ENCODE results near the gene CENPVL1.
"Not testable (repeated sequence)": the region's sequence is repeated elsewhere in the genome, so short reads cannot be mapped to it uniquely, and the experiment has no call there.

The CENPVL1 gene

GRCh38 chrX:51710277-51711164, at the start of gene CENPVL1:
Gene CENPVL1 (plus strand): TSS chrX:51710512. CDS start chrX:51710512, 0 bp downstream.
- not testable (repeated sequence) for DNase-seq (ENCODE audit: extremely low read depth in 1 of 2, low read depth in 1 of 2)

GRCh38 chrX:51665981-51666380, 44.3 kb upstream of the CENPVL1 start:
- DNase-seq (ENCODE audit: extremely low read depth in 1 of 2, low read depth in 1 of 2): no peak

GRCh38 chrX:51679689-51680433, 30.5 kb upstream of the CENPVL1 start:
- not testable (repeated sequence) for DNase-seq (ENCODE audit: extremely low read depth in 1 of 2, low read depth in 1 of 2)

- DNase-seq (ENCODE audit: extremely low read depth in 1 of 2, low read depth in 1 of 2): not testable (repeated sequence)
Observed at GRCh38 chrX:51681808-51682719, 28.2 kb upstream of the CENPVL1 start.

GRCh38 chrX:51682720-51683062, 27.6 kb upstream of the CENPVL1 start, which contains the start of gene CENPVL2:
Gene CENPVL2 (minus strand): TSS chrX:51682831. CDS start chrX:51682831, 0 bp downstream.
- not testable (repeated sequence) for DNase-seq (ENCODE audit: extremely low read depth in 1 of 2, low read depth in 1 of 2)

GRCh38 chrX:51694254-51694653, 16.1 kb upstream of the CENPVL1 start:
- DNase-seq (ENCODE audit: extremely low read depth in 1 of 2, low read depth in 1 of 2): no peak

GRCh38 chrX:51697397-51697796, 12.9 kb upstream of the CENPVL1 start:
- DNase-seq (ENCODE audit: extremely low read depth in 1 of 2, low read depth in 1 of 2): no peak

- DNase-seq (ENCODE audit: extremely low read depth in 1 of 2, low read depth in 1 of 2): not testable (repeated sequence)
Observed at GRCh38 chrX:51712943-51713647, 2.8 kb downstream of the CENPVL1 start.

- DNase-seq (ENCODE audit: extremely low read depth in 1 of 2, low read depth in 1 of 2): no peak
Observed at GRCh38 chrX:51728202-51728601, 17.9 kb downstream of the CENPVL1 start.

- DNase-seq (ENCODE audit: extremely low read depth in 1 of 2, low read depth in 1 of 2): no peak
Observed at GRCh38 chrX:51737091-51737490, 26.8 kb downstream of the CENPVL1 start.

- DNase-seq (ENCODE audit: extremely low read depth in 1 of 2, low read depth in 1 of 2): no peak
Observed at GRCh38 chrX:51742586-51742985, 32.3 kb downstream of the CENPVL1 start.

GRCh38 chrX:51743179-51743957, 33.1 kb downstream of the CENPVL1 start, which contains the start of gene GSPT2:
Gene GSPT2 (plus strand): TSS chrX:51743442. CDS start chrX:51743627, 185 bp downstream.
- peak; percentile 29 to 49 for DNase-seq (ENCODE audit: extremely low read depth in 1 of 2, low read depth in 1 of 2)

GRCh38 chrX:51747671-51748070, 37.4 kb downstream of the CENPVL1 start:
- DNase-seq (ENCODE audit: extremely low read depth in 1 of 2, low read depth in 1 of 2): no peak

- DNase-seq (ENCODE audit: extremely low read depth in 1 of 2, low read depth in 1 of 2): no peak
Observed at GRCh38 chrX:51759055-51759839, 48.9 kb downstream of the CENPVL1 start.

GRCh38 chrX:51760657-51761056, 50.3 kb downstream of the CENPVL1 start:
- no peak for DNase-seq (ENCODE audit: extremely low read depth in 1 of 2, low read depth in 1 of 2)
